ENCODE measurements around the gene YAF2. TPM values are rescaled to one million over a fixed set of nuclear protein-coding genes. Genes with fewer than 3 reads are reported as not detected.

Gene YAF2
- total and polyA plus RNA-seq, 11 donors: 31.5 to 125 (median 77.8) TPM

- H3K27me3 ChIP-seq: no peaks in the 10 kb centered on the region
- H3K4me3 ChIP-seq: peak overlapping the region; percentile 67 to 96 (median 86)
- intact Hi-C loops (cut with DNase I): loop anchor here (1.0 to 10.0 kb wide), 8 partner anchors 89 to 431 kb away; partner anchors contain the start of genes YAF2 (in 5 of the 10), PPHLN1 (in 3 of the 10) and ZCRB1 (in 3 of the 10)
- ATAC-seq (no peak), DNase-seq (no peak)
- H3K27ac ChIP-seq: peak overlapping the region in 11 of 12 donors; percentile 83 to 92 (median 87)
- peaks cover 0 to 42% (median 20%) of the 10 kb centered on the region in 12 donors for H3K4me1 ChIP-seq
- 11 to 15% (median 12%) methylated on average over 12 of the region's 12 CpGs for WGBS, 4 donors
- TF ChIP-seq POLR2A (IDR thresholded peaks at IDR 0.05) (no peak), CTCF (IDR thresholded peaks at IDR 0.05) (no peak)
- no peaks in the 10 kb centered on the region for H3K36me3 ChIP-seq
- no peaks in the 10 kb centered on the region for H3K9me3 ChIP-seq
These were observed 94.4 kb downstream of the YAF2 start for GRCh38 chr12:42143452-42144157.

GRCh38 chr12:42141981-42142606 is 96.0 kb downstream of the YAF2 start:
- 91 to 92% (median 91%) methylated on average over 3 of the region's 3 CpGs for WGBS, 4 donors
- H3K27me3 ChIP-seq: no peaks in the 10 kb centered on the region
- TF ChIP-seq CTCF (IDR thresholded peaks at IDR 0.05) (no peak), POLR2A (IDR thresholded peaks at IDR 0.05) (no peak)
- no peak for DNase-seq
- no peaks in the 10 kb centered on the region for H3K9me3 ChIP-seq
- no peak overlapping the region for H3K27ac ChIP-seq
- no peak for ATAC-seq
- H3K4me1 ChIP-seq: peaks cover 0 to 42% (median 20%) of the 10 kb centered on the region in 12 donors
- H3K4me3 ChIP-seq: no peak overlapping the region
- intact Hi-C loops (cut with DNase I): loop anchor here in 9 of 10 donors (5.0 to 10.0 kb wide), 5 partner anchors 95 to 433 kb away; partner anchors contain the start of genes YAF2 (in 5 of the 9), PPHLN1 (in 3 of the 9) and ZCRB1 (in 3 of the 9)
- H3K36me3 ChIP-seq: no peaks in the 10 kb centered on the region

- DNase-seq: peak in 1 of 5 donors; percentile 12
These were observed 97.1 kb downstream of the YAF2 start for GRCh38 chr12:42140901-42141300.

More at GRCh38 chr12:42140901-42141300, 97.1 kb downstream of the YAF2 start:
- Histone ChIP-seq H3K36me3 (no peaks in the 10 kb centered on the region), H3K9me3 (no peaks in the 10 kb centered on the region), H3K27me3 (no peaks in the 10 kb centered on the region), H3K4me1 (peaks cover 0 to 42% (median 20%) of the 10 kb centered on the region in 12 donors), H3K4me3 (no peak overlapping the region), H3K27ac (peak overlapping the region in 1 of 12 donors; percentile 1)
- WGBS, 4 donors: 36 to 42% (median 40%) methylated on average over 3 of the region's 3 CpGs
- intact Hi-C loops (cut with DNase I): loop anchor here in 9 of 10 donors (5.0 to 10.0 kb wide), 5 partner anchors 96 to 434 kb away; partner anchors contain the start of genes YAF2 (in 5 of the 9), PPHLN1 (in 3 of the 9) and ZCRB1 (in 3 of the 9)
- ATAC-seq: peak in 1 of 4 donors; percentile 36
- no peak for TF ChIP-seq CTCF (IDR thresholded peaks at IDR 0.05)
- no peak for TF ChIP-seq POLR2A (IDR thresholded peaks at IDR 0.05)
